ENCODE measurements around the gene RABGGTB.
"Not testable (repeated sequence)": the region's sequence is repeated elsewhere in the genome, so short reads cannot be mapped to it uniquely, and the experiment has no call there.

The RABGGTB gene

GRCh38 chr1:75786901-75787493 is 941 bp downstream of the RABGGTB start:
- H3K4me1 Mint-ChIP-seq, result peaks cover 66% of the 10 kb centered on the region
- no peaks in the 10 kb centered on the region for H3K9me3 Mint-ChIP-seq

GRCh38 chr1:75787524-75787923 is 1.5 kb downstream of the RABGGTB start:
- peak overlapping the region; percentile 99 for H3K27ac Mint-ChIP-seq
- H3K27me3 Mint-ChIP-seq, result no peaks in the 10 kb centered on the region
- H3K4me3 Mint-ChIP-seq, result peak overlapping the region; percentile 99
- H3K9me3 Mint-ChIP-seq, result no peaks in the 10 kb centered on the region
- ATAC-seq, result no peak
- peaks cover 63% of the 10 kb centered on the region for H3K36me3 Mint-ChIP-seq
- peaks cover 66% of the 10 kb centered on the region for H3K4me1 Mint-ChIP-seq

More at GRCh38 chr1:75786901-75787493, 941 bp downstream of the RABGGTB start:
- Mint-ChIP-seq H3K36me3 (peaks cover 58% of the 10 kb centered on the region), H3K27ac (peak overlapping the region; percentile 99), H3K4me3 (peak overlapping the region; percentile 99), H3K27me3 (no peaks in the 10 kb centered on the region)
- ATAC-seq, result no peak

GRCh38 chr1:75789988-75790387 is 3.9 kb downstream of the RABGGTB start:
- Mint-ChIP-seq H3K9me3 (no peaks in the 10 kb centered on the region), H3K27ac (peak overlapping the region; percentile 99), H3K27me3 (no peaks in the 10 kb centered on the region), H3K36me3 (peaks cover 83% of the 10 kb centered on the region), H3K4me3 (peak overlapping the region; percentile 99), H3K4me1 (peaks cover 60% of the 10 kb centered on the region)
- ATAC-seq, result no peak

GRCh38 chr1:75791022-75791421 is 5.0 kb downstream of the RABGGTB start:
- H3K4me3 Mint-ChIP-seq, result peak overlapping the region; percentile 99
- H3K36me3 Mint-ChIP-seq, result peaks cover 88% of the 10 kb centered on the region
- H3K27me3 Mint-ChIP-seq, result no peaks in the 10 kb centered on the region
- peak overlapping the region; percentile 99 for H3K27ac Mint-ChIP-seq
- peaks cover 57% of the 10 kb centered on the region for H3K4me1 Mint-ChIP-seq
- no peaks in the 10 kb centered on the region for H3K9me3 Mint-ChIP-seq
- ATAC-seq, result no peak

GRCh38 chr1:75792091-75792490 is 6.0 kb downstream of the RABGGTB start:
- Mint-ChIP-seq H3K27me3 (no peaks in the 10 kb centered on the region), H3K4me3 (no peak overlapping the region), H3K4me1 (peaks cover 58% of the 10 kb centered on the region), H3K36me3 (peaks cover 88% of the 10 kb centered on the region), H3K9me3 (no peaks in the 10 kb centered on the region), H3K27ac (no peak overlapping the region)
- no peak for ATAC-seq

GRCh38 chr1:75794382-75794781 is 8.3 kb downstream of the RABGGTB start:
- Mint-ChIP-seq H3K4me1 (peaks cover 40% of the 10 kb centered on the region), H3K36me3 (peaks cover 85% of the 10 kb centered on the region), H3K27ac (no peak overlapping the region), H3K4me3 (no peak overlapping the region), H3K9me3 (no peaks in the 10 kb centered on the region), H3K27me3 (no peaks in the 10 kb centered on the region)
- ATAC-seq, result no peak

GRCh38 chr1:75795703-75796193 is 9.7 kb downstream of the RABGGTB start:
- Mint-ChIP-seq H3K27ac (no peak overlapping the region), H3K27me3 (no peaks in the 10 kb centered on the region), H3K4me3 (no peak overlapping the region), H3K9me3 (no peaks in the 10 kb centered on the region), H3K36me3 (peaks cover 71% of the 10 kb centered on the region), H3K4me1 (peaks cover 26% of the 10 kb centered on the region)
- no peak for ATAC-seq

- no peak within 1 kb of the TSS for H3K4me3 Mint-ChIP-seq
- H3K4me1 Mint-ChIP-seq, result peaks cover 18% of the 10 kb centered on the region
- peak; percentile 53 for ATAC-seq
- H3K27ac Mint-ChIP-seq, result no peak within 1 kb of the TSS
- H3K36me3 Mint-ChIP-seq, result peaks cover 62% of the 10 kb centered on the region
- H3K9me3 Mint-ChIP-seq, result no peaks in the 10 kb centered on the region
- no peaks in the 10 kb centered on the region for H3K27me3 Mint-ChIP-seq
Observed at GRCh38 chr1:75796376-75797272, 10.6 kb downstream of the RABGGTB start, which contains the start of gene MSH4. Gene MSH4, plus strand, starts transcription at chr1:75796882. Its CDS starts 104 bp downstream, at chr1:75796986.

- peaks cover 56% of the 10 kb centered on the region for H3K36me3 Mint-ChIP-seq
Observed at GRCh38 chr1:75797273-75797588, 11.2 kb downstream of the RABGGTB start.

GRCh38 chr1:75797606-75798216 is 11.7 kb downstream of the RABGGTB start:
- ATAC-seq, result no peak
- H3K27ac Mint-ChIP-seq, result no peak overlapping the region
- H3K4me1 Mint-ChIP-seq, result peaks cover 21% of the 10 kb centered on the region
- no peak overlapping the region for H3K4me3 Mint-ChIP-seq
- peaks cover 53% of the 10 kb centered on the region for H3K36me3 Mint-ChIP-seq
- H3K9me3 Mint-ChIP-seq, result no peaks in the 10 kb centered on the region
- H3K27me3 Mint-ChIP-seq, result no peaks in the 10 kb centered on the region

More at GRCh38 chr1:75797273-75797588, 11.2 kb downstream of the RABGGTB start:
- Mint-ChIP-seq H3K9me3 (no peaks in the 10 kb centered on the region), H3K27me3 (no peaks in the 10 kb centered on the region), H3K4me1 (peaks cover 19% of the 10 kb centered on the region), H3K27ac (no peak overlapping the region), H3K4me3 (no peak overlapping the region)
- ATAC-seq, result peak; percentile 44

- H3K27me3 Mint-ChIP-seq, H3K4me3 Mint-ChIP-seq, H3K9me3 Mint-ChIP-seq, ATAC-seq, H3K27ac Mint-ChIP-seq: not testable (repeated sequence)
- H3K36me3 Mint-ChIP-seq, result peaks cover 22% of the 10 kb centered on the region
- peaks cover 13% of the 10 kb centered on the region for H3K4me1 Mint-ChIP-seq
Observed at GRCh38 chr1:75801480-75801879, 15.4 kb downstream of the RABGGTB start.

- Mint-ChIP-seq H3K4me1 (no peaks in the 10 kb centered on the region), H3K9me3 (no peaks in the 10 kb centered on the region), H3K4me3 (no peak overlapping the region), H3K36me3 (peaks cover 19% of the 10 kb centered on the region), H3K27ac (no peak overlapping the region), H3K27me3 (no peaks in the 10 kb centered on the region)
- ATAC-seq, result no peak
Observed at GRCh38 chr1:75808921-75809320, 22.9 kb downstream of the RABGGTB start.

- not testable (repeated sequence) for H3K27ac Mint-ChIP-seq, ATAC-seq, H3K4me3 Mint-ChIP-seq, H3K4me1 Mint-ChIP-seq, H3K9me3 Mint-ChIP-seq, H3K27me3 Mint-ChIP-seq
- peaks cover 19% of the 10 kb centered on the region for H3K36me3 Mint-ChIP-seq
Observed at GRCh38 chr1:75810113-75810512, 24.1 kb downstream of the RABGGTB start.

GRCh38 chr1:75811211-75811981 is 25.3 kb downstream of the RABGGTB start:
- no peaks in the 10 kb centered on the region for H3K9me3 Mint-ChIP-seq
- no peaks in the 10 kb centered on the region for H3K27me3 Mint-ChIP-seq
- H3K4me1 Mint-ChIP-seq, result no peaks in the 10 kb centered on the region
- H3K36me3 Mint-ChIP-seq, result peaks cover 19% of the 10 kb centered on the region
- no peak for ATAC-seq
- H3K27ac Mint-ChIP-seq, result no peak overlapping the region
- no peak overlapping the region for H3K4me3 Mint-ChIP-seq

GRCh38 chr1:75812065-75812464 is 26.0 kb downstream of the RABGGTB start:
- Mint-ChIP-seq H3K36me3 (peaks cover 19% of the 10 kb centered on the region), H3K4me1 (no peaks in the 10 kb centered on the region), H3K9me3 (no peaks in the 10 kb centered on the region), H3K27me3 (no peaks in the 10 kb centered on the region), H3K27ac (no peak overlapping the region), H3K4me3 (no peak overlapping the region)
- ATAC-seq, result no peak

All from stimulated activated memory B cell treated with anti-CD40 and anti-IgM and Interleukin-4, amounts not matched to agents 10 μg/mL and 1 μg/mL and 100 μg/mL, for 72 hours (primary cell).